CD4-positive, alpha-beta T cell treated with Interleukin-4 for 4 hours (primary cell): ENCODE measurements around the gene CENPP.
"Not testable (repeated sequence)": the region's sequence is repeated elsewhere in the genome, so short reads cannot be mapped to it uniquely, and the experiment has no call there.

Experiments used
- DNase-seq: peaks from one replicate; pipeline ENCODE4 v3.0.0-alpha.2; 2020

Gene CENPP

GRCh38 chr9:92619601-92620300 lies 294.0 kb downstream of the CENPP start:
- DNase-seq, result no peak

DNA sequence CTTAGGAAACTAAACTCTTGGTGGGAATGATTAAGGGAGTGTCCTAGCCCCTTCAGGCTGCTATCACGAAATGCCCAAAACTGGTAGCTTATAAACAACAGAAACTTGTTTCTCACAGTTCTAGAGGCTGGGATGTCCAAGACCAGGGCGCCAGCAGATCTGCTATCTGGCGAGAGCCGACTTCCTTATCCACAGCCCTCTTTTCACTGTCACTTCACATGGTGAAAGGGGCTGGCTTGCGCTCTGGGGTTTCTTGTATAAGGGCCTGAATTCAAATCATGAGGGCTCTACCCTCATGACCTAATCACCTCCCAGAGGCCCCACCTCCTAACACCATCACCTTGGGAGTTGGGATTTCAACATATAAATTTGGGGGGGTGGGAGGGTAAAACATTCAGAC lies 295.1 kb downstream of the CENPP start:
- DNase-seq, result no peak

DNA sequence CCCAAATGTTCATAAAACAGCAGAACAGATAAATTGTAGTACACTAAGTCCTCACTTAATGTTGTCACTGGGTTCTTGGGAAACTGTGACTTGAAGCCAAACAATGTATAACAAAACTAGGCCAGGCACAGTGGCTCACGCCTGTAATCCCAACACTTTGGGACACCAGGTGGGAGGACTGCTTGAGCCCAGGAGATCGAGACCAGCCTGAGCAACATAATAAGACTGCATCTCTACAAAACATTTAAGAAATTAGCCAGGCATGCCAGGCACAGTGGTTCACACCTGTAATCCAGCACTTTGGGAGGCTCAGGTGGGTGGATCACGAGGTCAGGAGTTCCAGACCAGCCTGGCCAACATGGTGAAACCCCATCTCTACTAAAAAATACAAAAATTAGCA lies 298.2 kb downstream of the CENPP start:
- DNase-seq, result not testable (repeated sequence)

GRCh38 chr9:92626484-92626883 lies 300.7 kb downstream of the CENPP start:
- no peak for DNase-seq

DNA sequence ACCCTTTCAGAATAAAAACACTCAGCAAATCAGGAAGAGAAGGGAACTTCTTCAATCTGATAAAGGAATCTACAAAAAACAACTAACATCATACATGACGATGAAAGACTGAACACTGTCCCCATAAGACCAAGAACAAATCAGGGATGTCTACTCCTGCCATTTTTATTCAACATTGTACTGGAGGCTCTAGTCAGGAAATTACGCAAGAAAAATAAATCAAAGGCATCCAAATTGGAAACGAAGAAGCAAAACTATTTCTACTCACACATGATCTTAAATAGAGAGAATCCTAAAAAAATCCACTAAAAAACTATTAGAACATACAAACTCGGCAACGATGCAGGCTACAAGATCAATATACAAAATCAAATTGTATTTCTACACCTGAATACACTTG lies 301.9 kb downstream of the CENPP start:
- DNase-seq, result no peak

DNA sequence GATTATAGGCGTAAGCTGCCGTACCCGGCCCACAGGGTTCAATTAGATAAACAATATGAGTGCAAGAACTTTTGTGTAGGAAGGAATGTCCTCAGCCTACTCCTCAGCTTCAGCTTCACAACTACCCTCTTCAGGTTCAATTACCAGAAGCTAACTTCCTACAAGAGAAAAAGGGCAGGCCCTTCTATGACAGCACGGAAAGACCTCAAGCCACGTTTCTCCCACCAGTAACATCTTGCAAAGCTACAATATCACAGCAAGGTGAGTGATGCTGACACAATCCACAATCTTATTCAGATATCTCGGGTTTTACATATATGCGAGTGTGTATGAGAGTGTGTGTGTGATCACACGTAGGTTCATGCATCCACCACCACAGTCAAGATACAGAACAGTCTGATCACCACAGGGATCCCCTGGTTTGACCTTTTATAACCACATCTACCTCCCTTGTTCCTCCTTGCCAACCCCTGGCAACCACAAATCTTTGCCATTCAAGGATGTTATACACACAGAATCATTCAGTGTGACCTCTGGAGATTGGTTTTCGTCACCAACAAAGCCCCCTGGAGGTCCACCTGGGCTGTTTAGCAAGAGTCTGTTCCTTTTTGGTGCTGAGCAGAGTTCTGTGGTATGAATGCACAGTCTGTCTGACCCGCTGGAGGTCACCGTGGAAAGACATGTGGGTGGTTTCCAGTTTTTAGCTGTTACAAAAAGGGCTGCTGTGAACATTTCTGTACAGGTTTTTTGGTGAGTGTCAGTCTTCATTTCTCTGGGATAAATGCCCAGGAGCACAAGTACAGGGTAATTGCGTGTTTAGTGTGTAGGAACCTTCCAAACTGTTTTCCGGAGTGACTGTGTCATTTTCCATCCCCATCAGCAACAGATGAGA lies 305.9 kb downstream of the CENPP start:
- no peak for DNase-seq

DNA sequence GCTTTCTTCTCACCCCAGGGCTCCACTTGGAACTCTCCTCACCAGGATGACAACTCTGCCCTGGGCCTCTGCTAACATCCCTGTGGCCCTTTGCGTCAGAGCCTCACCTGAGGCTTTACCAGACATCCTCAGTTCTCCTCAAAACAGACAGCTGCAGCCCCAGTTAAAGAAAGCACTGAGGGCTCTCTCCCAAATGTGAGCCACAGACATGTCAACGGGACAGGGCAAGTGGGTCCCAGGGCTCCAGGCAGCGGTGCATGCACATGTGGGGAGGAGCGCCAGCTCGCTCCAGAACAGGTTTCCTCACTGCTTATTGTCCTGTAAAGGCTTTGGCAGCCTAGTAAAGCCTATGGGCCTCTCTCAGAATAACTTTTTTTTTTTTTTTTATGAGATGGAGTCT lies 306.9 kb downstream of the CENPP start:
- DNase-seq, result no peak

DNA sequence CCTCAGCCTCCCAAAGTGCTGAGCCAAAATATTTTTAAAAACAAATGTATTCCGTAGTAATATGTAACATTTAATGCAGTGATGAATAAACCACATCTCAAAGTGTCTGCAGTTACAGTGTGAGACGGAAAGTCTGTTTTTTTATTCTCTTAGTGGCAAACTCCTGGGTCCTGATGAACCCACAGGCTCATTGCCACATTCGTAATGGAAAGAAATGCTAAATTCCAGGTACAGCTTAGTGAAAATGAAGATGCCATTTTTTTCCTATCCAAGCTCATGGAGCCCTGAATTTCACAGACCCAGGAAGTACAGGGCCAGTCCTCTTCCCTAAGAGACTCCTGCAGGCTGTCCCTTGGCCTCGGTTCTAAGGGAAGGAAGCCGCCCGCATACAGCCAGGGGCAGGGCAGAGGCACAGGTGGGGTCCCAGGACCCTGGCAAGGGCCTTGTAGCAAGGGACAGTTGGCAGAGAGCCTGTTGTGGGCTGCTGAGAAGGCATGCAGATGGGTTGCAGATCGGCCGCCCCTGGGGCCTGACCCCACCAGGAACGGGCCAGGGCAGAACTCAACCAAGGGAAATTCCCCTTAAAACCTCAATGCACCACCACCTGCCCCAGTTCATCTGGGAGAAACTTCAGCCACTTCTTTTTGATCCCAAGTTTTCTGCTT lies 308.0 kb downstream of the CENPP start:
- DNase-seq, result no peak

- DNase-seq, result peak; percentile 43
Measured at GRCh38 chr9:92634712-92635605, 309.2 kb downstream of the CENPP start.

- no peak for DNase-seq
Measured at GRCh38 chr9:92635760-92636159, 310.0 kb downstream of the CENPP start.

DNA sequence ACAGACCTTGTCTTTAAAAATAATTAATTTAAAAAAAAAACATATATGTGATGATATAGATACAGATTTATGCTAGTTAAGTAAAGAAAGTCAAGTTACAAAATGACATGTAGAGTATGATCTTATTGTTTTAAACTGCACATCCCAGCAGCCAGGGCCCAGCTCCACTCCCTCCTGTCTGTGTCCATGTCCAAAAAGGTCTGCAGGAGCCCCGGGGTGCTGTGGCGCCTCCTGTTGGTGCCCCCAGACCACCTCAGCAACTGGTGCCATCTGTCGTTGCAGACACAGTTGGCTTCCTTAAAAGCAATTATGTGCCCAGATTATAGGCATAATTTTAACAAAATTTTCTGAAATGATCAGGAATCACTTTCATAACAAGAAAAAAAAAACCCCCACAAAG lies 310.9 kb downstream of the CENPP start:
- DNase-seq, result no peak

GRCh38 chr9:92637326-92637725 lies 311.6 kb downstream of the CENPP start:
- DNase-seq, result no peak

GRCh38 chr9:92637886-92638620 lies 312.3 kb downstream of the CENPP start:
- no peak for DNase-seq

- DNase-seq, result no peak
Measured at GRCh38 chr9:92638621-92639101, 312.9 kb downstream of the CENPP start.

- no peak for DNase-seq
Measured at GRCh38 chr9:92639124-92639523, 313.4 kb downstream of the CENPP start.

- DNase-seq, result no peak
Measured at GRCh38 chr9:92639791-92640271, 314.1 kb downstream of the CENPP start.

DNA sequence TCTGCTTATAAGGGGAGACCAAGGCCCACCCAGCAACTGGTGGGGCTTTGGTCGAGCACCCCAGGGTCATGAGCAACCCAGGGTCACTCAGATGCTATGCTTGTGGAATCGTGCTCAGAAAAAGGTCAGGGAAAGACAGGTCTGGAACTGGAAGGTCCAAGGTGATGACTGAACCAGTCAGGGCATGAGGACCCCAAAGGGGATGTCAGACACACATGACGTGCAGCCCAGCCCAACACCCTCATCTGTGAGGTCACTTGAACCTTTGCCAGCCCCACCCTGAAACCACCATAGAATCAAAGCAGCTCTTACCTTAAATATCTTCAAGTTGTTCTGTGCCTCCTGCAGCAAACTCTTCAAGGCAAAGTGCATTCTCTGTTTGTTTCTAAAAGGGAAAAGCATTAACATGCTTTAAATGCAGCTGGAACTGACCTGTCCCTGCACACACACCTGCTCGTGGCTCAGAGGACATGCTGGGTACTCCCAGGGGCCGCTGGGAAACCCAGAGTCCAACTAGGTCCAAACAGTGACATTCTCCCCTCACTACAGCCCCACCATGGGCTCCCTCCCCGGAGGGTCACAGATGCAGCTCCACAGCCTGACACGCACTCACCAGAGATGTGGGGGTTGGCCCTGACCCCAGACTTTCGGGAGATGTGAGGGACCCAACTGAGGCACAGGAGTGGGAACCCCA lies 314.8 kb downstream of the CENPP start:
- DNase-seq, result no peak

GRCh38 chr9:92641092-92641809 lies 315.5 kb downstream of the CENPP start:
- DNase-seq, result no peak

- no peak for DNase-seq
Measured at GRCh38 chr9:92642041-92642451, 316.3 kb downstream of the CENPP start.

GRCh38 chr9:92642564-92642963 lies 316.8 kb downstream of the CENPP start:
- no peak for DNase-seq
